Mesothelial cell of epicardium (in vitro differentiated cells): ENCODE data around the gene TTC28. TPM values are rescaled to one million over a fixed set of nuclear protein-coding genes. Genes with fewer than 3 reads are reported as not detected.

Source experiments
- DNase-seq, 2 experiments: peaks; one replicate each; pipeline ENCODE4 v3.0.0; 2021; ENCODE audit warnings: low spot score in 2 of 2; ENCODE audit not compliant: unreplicated experiment in 2 of 2
- H3K27ac Mint-ChIP-seq: 2 replicates; pipeline ENCODE4 v1.8.0; 2021; ENCODE audit warnings: mixed read lengths
- H3K27me3 Mint-ChIP-seq: 2 replicates; pipeline ENCODE4 v1.8.0; 2021; ENCODE audit warnings: low read depth, mixed read lengths
- H3K36me3 Mint-ChIP-seq: 2 replicates; pipeline ENCODE4 v1.8.0; 2021; ENCODE audit warnings: mixed read lengths
- H3K4me1 Mint-ChIP-seq: 2 replicates; pipeline ENCODE4 v1.8.0; 2021; ENCODE audit warnings: mixed read lengths
- H3K4me3 Mint-ChIP-seq: 2 replicates; pipeline ENCODE4 v1.8.0; 2021; ENCODE audit warnings: mild to moderate bottlenecking, moderate library complexity, mixed read lengths
- H3K9me3 Mint-ChIP-seq: 2 replicates; pipeline ENCODE4 v1.8.0; 2021; ENCODE audit warnings: mixed read lengths
- CTCF ChIP-seq: fragments of 200-600 bp; sonication (generic); IDR thresholded peaks from one replicate; pipeline ENCODE4 v1.5.0; 2021; ENCODE audit warnings: antibody characterized with exemption; ENCODE audit not compliant: unreplicated experiment
- total RNA-seq: library from RNA; stranded (reverse); gene quantifications from 3 replicates; pipeline ENCODE4 v1.2.1, GENCODE V29; 2021

The TTC28 gene
- total RNA-seq, 1 donor from 2014 or later, result 95.9 TPM

GRCh38 chr22:28435140-28435768 is 244.4 kb downstream of the TTC28 start:
- no peaks in the 10 kb centered on the region for H3K27me3 Mint-ChIP-seq
- peaks cover 39% of the 10 kb centered on the region for H3K4me1 Mint-ChIP-seq
- H3K4me3 Mint-ChIP-seq, result no peak overlapping the region
- no peak for TF ChIP-seq CTCF
- no peak for DNase-seq
- H3K9me3 Mint-ChIP-seq, result no peaks in the 10 kb centered on the region
- H3K36me3 Mint-ChIP-seq, result no peaks in the 10 kb centered on the region
- no peak overlapping the region for H3K27ac Mint-ChIP-seq

GRCh38 chr22:28430466-28431025 is 249.1 kb downstream of the TTC28 start:
- H3K36me3 Mint-ChIP-seq, result peaks cover 2% of the 10 kb centered on the region
- H3K27ac Mint-ChIP-seq, result no peak overlapping the region
- H3K9me3 Mint-ChIP-seq, result no peaks in the 10 kb centered on the region
- DNase-seq, result no peak
- no peak overlapping the region for H3K4me3 Mint-ChIP-seq
- TF ChIP-seq CTCF, result no peak
- H3K4me1 Mint-ChIP-seq, result peaks cover 30% of the 10 kb centered on the region
- no peaks in the 10 kb centered on the region for H3K27me3 Mint-ChIP-seq

- no peaks in the 10 kb centered on the region for H3K27me3 Mint-ChIP-seq
- peaks cover 31% of the 10 kb centered on the region for H3K4me1 Mint-ChIP-seq
- peaks cover 2% of the 10 kb centered on the region for H3K36me3 Mint-ChIP-seq
- H3K9me3 Mint-ChIP-seq, result no peaks in the 10 kb centered on the region
- no peak for DNase-seq
- no peak overlapping the region for H3K27ac Mint-ChIP-seq
- no peak overlapping the region for H3K4me3 Mint-ChIP-seq
- TF ChIP-seq CTCF, result no peak
These were observed 249.9 kb downstream of the TTC28 start for GRCh38 chr22:28429711-28430110.

DNA sequence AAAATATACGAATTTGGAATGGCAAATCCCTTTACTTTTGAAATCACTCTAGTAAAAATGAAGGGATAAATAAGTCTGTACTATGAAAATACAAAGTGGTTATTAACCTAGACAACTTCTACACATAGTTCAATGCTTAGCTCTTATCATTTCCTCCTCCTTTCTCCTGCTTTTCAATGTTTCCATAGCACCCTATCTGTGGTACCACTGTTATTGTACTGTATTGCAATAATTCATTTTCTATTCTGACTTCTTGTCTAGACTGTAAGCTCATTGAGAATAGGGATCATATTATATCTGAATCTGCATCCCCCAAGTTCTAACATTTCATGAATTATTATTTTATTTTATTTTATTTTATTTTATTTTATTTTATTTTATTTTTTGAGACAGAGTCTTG is 251.4 kb downstream of the TTC28 start:
- no peak overlapping the region for H3K27ac Mint-ChIP-seq

DNA sequence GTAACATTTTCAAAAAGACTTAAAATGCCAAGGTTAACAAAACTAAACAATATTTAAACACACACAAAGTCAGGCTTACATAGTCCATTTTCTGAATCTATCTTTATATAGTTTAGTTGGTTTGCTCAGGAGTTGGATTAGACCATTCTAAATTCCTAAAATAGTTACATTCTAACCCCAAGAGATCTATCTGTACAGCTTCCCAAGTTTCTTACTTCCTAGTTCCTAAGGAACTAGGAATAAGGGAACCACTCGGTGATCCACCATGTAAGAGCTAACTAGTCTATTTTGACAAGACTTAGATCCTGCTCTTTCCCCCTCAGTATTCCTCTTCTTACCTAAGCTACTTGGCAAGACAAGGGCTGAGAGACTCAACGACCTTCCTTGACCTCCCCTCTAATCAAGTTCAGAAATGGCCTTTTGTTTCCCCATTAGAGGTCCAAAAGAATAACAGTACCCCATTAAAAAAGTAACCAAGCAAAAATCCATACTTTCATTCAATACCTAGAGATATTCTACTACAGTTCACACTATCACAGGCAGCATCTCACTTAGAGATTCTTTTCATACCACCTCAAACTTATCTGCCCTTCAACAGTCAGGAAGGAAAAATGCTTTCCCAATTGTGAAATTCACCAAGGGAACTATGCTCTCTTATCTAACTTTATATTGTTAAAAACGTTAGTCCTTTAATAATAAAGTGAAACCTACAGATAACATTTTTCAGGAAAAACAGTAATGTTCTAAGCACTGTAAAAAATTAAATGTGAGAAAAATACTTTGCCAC is 253.1 kb downstream of the TTC28 start:
- Mint-ChIP-seq H3K27ac (peak overlapping the region; percentile 60), H3K36me3 (peaks cover 2% of the 10 kb centered on the region), H3K9me3 (no peaks in the 10 kb centered on the region), H3K4me1 (peaks cover 23% of the 10 kb centered on the region), H3K4me3 (no peak overlapping the region), H3K27me3 (no peaks in the 10 kb centered on the region)
- TF ChIP-seq CTCF, result no peak
- no peak for DNase-seq

More for the DNA sequence above, 251.4 kb downstream of the TTC28 start:
- TF ChIP-seq CTCF, result no peak
- no peaks in the 10 kb centered on the region for H3K9me3 Mint-ChIP-seq
- H3K27me3 Mint-ChIP-seq, result no peaks in the 10 kb centered on the region
- H3K4me1 Mint-ChIP-seq, result peaks cover 27% of the 10 kb centered on the region
- no peak overlapping the region for H3K4me3 Mint-ChIP-seq
- H3K36me3 Mint-ChIP-seq, result peaks cover 2% of the 10 kb centered on the region
- DNase-seq, result no peak
